Measurements from ENCODE around the gene RUNX3.

DNA sequence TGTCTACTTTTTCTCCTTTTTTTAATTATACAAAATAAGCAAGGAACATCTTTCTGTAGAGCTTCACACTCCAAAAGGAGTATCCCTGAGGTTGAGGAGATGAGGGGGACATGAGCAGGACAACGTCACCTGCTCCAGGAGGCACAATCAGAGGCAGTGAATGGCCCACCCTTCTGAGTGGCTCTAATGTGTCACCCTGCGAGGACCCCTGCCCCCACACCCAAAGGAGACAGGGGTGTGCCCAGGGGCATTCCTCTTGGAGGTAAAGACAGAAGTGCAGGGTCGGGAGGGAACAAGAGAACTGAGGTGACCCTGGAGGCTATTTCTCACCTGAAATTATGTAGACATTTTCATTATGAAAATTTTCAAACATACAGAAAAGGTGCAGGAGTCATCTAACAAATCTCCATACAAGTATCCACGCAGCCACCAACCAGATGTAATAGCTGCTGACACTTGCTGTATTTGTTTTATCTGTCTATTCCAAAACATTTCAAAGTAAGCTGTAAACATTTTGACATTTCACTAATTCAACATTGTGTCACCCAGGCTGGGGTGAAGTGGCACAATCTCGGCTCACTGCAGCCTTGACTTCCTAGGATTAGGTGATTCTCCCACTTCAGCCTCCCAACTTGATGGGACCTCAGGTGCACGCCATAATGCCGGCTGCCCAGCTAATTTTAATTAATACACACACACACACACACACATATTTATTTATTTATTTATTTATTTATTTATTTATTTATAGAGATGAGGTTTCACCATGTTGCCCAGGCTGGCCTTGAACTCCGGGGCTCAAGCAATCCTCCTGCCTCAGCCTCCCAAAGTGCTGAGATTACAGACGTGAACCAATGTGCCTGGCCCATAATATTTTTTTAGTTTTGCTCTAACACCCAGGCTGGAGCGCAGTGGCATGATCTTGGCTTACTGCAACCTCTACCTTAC is 70.7 kb downstream of the RUNX3 start:
- TF ChIP-seq, protein P1, sequence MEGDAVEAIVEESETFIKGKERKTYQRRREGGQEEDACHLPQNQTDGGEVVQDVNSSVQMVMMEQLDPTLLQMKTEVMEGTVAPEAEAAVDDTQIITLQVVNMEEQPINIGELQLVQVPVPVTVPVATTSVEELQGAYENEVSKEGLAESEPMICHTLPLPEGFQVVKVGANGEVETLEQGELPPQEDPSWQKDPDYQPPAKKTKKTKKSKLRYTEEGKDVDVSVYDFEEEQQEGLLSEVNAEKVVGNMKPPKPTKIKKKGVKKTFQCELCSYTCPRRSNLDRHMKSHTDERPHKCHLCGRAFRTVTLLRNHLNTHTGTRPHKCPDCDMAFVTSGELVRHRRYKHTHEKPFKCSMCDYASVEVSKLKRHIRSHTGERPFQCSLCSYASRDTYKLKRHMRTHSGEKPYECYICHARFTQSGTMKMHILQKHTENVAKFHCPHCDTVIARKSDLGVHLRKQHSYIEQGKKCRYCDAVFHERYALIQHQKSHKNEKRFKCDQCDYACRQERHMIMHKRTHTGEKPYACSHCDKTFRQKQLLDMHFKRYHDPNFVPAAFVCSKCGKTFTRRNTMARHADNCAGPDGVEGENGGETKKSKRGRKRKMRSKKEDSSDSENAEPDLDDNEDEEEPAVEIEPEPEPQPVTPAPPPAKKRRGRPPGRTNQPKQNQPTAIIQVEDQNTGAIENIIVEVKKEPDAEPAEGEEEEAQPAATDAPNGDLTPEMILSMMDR (conservative IDR thresholded peaks at IDR 0.05 in 1 of 2, IDR thresholded peaks at IDR 0.05 in 1 of 2; ENCODE audit: low read depth in 1 of 2, low read length in 2 of 2) = no peak
- TF ChIP-seq EZH2 (IDR thresholded peaks at IDR 0.05; ENCODE audit: low read length, missing control alignments) = no peak

Data from fibroblast of lung (primary cell).